Activated CD8-positive, alpha-beta memory T cell treated with anti-CD3 and anti-CD28 coated beads, Interleukin-2, amount 50 U/mL, for 4 hours (primary cell): ENCODE measurements around the gene WDR1.

ENCODE experiments used
- DNase-seq: peaks from one replicate; pipeline ENCODE4 v3.0.0-alpha.2; 2020

WDR1 gene

DNA sequence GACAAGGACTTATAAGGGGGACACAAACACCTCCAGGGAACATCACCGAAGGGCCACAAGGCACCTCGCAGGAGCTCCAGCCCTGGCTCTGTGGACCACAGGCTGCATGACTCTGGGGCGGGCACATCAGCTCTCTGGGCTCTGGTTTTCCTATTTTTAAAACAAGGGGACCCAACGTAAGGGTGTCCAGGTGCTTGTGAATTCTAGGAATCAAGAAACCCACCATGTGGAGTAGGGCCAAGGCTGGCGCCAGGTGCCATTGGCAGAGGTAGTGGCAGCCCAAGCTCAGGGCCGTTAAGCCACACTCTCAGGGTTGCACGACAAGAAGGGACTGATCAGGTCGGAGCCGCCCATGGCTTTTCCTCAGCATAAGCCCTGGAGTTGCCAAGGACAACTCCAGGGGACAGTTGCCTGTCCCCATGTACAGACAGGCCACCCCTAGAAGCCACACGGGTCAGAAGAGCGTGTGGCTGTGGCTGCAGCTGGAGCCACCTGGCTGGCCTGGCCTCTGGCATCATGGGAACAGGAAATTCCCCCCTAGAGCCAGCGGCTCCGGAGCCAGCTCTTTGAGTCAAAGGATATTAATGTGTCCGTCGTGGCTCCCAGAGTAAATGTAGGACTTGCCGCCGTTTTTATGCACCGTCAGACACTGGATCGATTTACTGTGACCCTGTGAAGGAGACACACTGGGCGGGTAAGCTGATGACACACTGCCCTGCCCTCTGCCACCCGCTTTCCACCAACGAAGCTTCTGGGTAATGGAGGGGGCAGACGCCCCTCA lies 32.5 kb downstream of the WDR1 start:
- DNase-seq: peak; percentile 10

DNA sequence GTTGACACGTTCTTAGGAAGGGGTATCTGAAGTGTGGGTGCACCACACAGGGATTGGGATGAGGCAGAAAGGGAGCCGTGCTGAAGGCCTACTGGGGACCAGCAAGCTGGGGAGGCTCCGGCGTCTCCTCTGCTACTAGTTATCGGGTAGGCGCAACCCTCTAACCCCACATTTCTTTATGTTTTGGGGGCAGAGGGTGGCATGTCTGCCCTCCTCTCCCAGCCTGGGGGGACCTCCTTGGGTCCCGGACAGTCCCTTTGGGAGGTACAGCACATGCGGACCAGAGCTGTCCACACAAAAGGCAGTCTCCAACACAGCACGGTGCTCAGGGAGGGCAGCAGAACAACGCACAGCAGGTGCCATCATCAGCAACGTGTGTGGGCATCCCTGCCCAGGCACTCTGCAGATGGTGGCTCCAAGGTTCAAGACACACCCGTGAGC lies 33.2 kb downstream of the WDR1 start:
- peak; percentile 11 for DNase-seq

DNA sequence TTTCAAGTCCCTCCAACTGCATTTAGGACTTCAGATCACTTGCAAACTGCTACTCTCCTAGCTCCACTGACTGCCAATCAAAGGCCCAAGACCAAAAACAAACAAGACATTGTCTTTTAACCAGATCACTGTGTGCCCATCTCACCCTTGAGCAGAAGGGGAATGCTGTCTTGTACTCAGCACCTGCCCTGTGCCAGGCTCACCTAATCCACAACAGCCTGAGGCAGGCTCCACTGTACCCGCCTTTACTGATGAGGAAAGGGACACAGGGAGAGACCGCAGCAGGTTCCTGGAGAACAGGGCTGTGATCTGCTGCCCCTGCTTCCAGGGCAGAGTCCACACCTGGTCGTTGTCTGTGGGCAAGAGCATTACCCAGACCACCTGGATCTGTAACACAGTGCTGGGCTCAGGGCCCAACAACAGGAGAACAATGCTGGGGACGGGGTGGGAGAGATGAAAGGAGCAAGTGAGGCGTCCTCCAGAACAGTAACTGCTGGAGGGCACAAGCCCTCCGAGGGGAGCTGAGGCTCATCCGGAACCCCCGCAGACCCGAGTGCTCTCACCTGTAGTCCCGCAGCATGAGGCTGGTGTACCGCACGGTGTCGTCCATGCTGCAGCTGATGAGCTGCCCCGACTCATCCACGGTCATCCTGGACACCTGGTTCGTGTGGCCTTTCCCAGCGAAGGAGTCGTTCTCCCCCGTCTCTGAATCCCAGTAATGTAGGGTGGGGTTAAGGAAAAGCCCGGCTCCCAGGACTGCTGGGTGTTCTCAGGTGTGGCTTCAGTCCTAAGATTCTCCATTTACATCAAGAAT lies 33.9 kb downstream of the WDR1 start:
- peak; percentile 3 for DNase-seq

DNA sequence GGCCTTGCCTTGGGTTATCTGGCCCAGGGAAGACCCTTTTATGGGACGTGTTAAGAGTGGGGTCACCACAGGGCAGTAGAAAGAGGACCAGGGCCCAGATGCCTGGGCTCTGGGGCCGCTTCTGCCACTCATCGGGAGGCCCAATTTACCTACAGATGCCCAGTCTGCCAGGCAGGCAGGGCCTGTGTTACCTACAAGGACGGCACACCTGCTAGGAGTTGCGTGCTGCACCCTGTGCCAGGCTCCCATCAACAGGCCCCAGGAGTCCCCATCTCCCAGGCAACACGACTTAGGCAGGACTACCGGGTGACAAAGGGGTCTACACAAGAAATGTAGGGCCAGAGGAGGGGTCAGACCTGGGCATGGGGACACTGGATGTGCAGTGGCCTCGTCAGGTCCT lies 34.6 kb downstream of the WDR1 start:
- peak; percentile 10 for DNase-seq

DNA sequence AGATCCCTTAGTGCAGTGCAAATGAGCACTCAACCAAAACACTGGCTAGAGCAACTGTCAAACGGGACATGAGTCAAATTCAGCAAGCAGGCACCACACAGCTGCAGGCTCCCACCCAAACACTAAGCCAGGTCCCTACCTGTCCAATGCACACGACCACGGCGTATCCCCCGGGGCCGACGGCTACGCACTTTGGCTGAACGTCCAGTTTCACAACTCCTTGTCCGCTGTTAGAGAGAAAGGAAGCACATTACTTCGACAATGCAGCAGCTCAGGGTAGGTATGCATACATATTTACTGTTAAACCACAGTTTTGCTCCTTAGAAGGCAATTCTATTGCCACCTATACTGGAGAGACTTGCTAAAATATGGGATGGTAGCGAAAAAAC lies 35.4 kb downstream of the WDR1 start:
- DNase-seq: no peak

GRCh38 chr4:10080589-10081217 lies 35.9 kb downstream of the WDR1 start:
- DNase-seq: no peak

GRCh38 chr4:10079912-10080588 lies 36.5 kb downstream of the WDR1 start:
- DNase-seq: no peak

DNA sequence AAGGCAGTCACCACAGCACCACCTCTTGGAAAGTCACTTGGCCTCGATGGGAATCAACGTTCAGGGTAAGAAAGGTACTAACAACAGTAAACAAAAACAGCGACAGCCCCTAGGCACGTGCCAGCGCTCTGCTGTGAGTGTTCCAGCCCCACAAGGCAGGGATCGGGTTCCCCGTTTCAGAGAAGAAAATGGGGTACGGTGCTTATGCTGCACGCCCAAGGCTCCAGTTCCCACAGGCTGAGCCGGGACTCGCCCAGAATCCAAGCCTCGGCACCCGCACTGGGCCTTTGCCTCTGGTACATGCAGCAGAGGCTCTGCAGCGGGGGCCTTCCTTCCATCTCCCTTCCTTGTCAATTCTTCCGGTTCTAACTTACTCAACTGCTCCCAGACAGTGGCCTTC lies 37.3 kb downstream of the WDR1 start:
- no peak for DNase-seq

GRCh38 chr4:10078481-10079233 lies 37.9 kb downstream of the WDR1 start:
- DNase-seq: no peak

- no peak for DNase-seq
These were observed 38.9 kb downstream of the WDR1 start for GRCh38 chr4:10077483-10078335.

- DNase-seq: no peak
These were observed 39.5 kb downstream of the WDR1 start for GRCh38 chr4:10077076-10077475.

- DNase-seq: no peak
These were observed 40.6 kb downstream of the WDR1 start for GRCh38 chr4:10075953-10076391.

- DNase-seq: no peak
These were observed 41.3 kb downstream of the WDR1 start for GRCh38 chr4:10075158-10075863.

DNA sequence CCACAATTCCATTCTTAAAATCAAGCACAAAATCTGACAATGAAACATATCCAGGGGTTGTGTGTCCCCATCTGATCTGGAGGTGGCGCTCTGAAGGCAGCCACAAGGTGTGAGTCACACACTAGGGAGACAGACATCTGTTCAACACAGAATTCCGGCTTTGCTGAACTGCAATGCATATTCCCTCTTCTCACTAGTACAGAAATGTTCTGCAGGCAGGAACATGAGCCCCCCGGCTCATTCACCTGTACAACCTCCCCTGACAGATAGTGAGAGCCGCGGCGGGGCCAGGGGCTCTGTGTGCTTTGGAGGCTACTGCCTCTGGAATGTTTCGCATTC lies 41.9 kb downstream of the WDR1 start:
- no peak for DNase-seq

- no peak for DNase-seq
These were observed 42.4 kb downstream of the WDR1 start for GRCh38 chr4:10074076-10074766.

DNA sequence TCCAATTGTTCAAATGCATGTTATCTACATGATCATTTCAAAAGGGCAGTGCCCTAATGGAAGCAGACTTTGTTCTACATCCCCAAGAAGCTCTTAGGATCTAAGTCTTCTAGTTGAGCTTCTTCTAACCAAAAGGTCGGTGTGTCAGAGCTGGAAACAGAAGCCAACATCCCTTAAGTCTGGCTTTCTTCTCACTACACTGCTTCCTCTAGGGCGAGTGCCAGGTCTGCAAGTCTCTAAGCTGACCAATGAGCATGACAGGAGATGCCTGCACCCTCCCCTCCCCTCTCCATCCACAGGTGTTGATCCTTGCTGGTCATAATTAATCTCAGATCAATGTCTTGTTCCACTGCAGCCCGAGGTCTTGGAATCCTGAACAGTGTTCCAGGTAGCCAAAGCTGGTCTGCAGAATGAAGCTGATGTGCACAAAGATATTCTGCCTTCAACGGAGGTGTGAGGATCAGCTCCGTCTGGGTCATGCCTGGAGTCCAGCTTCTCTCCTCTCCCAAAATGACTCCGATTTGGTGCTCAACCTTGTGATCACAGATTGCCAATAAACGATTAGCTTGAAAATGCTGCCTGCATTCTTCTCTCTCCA lies 44.1 kb downstream of the WDR1 start:
- no peak for DNase-seq

DNA sequence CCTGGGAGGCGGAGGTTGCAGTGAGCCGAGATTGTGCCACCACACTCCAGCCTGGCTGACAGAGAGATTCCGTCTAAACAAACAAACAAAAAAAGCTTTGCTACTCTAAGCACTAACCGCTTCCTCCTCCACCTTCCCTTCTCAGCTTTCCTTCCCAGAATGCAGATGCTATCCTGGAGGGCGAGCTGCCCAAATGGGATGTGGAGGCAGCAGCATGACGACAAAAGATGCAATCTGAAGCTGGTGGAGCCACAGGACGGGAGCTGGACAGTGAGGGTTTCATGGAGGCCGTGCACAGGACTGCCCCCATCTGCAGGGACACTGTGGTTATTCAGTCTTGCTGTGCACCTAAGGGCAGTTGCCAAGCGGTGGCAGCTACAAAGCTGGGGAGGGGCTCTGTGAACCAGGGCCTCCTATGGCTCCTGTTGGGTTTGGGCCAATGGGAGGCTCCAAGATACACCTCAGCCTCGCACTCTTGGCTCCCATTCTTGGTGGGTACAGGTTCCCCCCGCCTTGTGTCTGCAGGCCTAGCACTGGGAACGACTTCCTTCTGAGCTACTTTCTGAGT lies 47.4 kb downstream of the WDR1 start:
- DNase-seq: no peak

- DNase-seq: no peak
These were observed 49.6 kb downstream of the WDR1 start for GRCh38 chr4:10066670-10067651.
